ENCODE measurements around the gene ARL17B.
"Not testable (repeated sequence)": the region's sequence is repeated elsewhere in the genome, so short reads cannot be mapped to it uniquely, and the experiment has no call there.

- TF ChIP-seq CTCF (conservative IDR thresholded peaks at IDR 0.05; ENCODE audit: low read length); EZH2phosphoT487 (IDR thresholded peaks at IDR 0.05; ENCODE audit: borderline replicate concordance, low read depth, low read length): not testable (repeated sequence)
These were observed 112.4 kb downstream of the ARL17B start for GRCh38 chr17:46249153-46249552.

Data from OCI-LY7 (cell line).